Subcutaneous adipose tissue (tissue), 4 donors: ENCODE measurements around the gene PHYKPL. TPM values are rescaled to one million over a fixed set of nuclear protein-coding genes. Genes with fewer than 3 reads are reported as not detected.

ENCODE experiments used
- CTCF ChIP-seq: fragments of 450-650 bp; IDR thresholded peaks from one replicate; pipeline ENCODE4 v1.5.1; 2016; ENCODE audit warnings: low read depth, mild to moderate bottlenecking, control low read depth, antibody characterized with exemption, moderate library complexity
- total RNA-seq, 4 donors: library from RNA; depleted of rRNA; stranded (reverse); fragments of >200 nt; gene quantifications; one replicate each; pipeline ENCODE4 v1.1.0, GENCODE V29; 2016

PHYKPL gene
- 100 to 1,000 TPM in 1 of 4 donors, 10 to 100 TPM in 3; 47.8 to 102 (median 73.3) TPM for total RNA-seq

GRCh38 chr5:178232124-178232919 lies at the start of gene PHYKPL:
Gene PHYKPL, minus strand, starts transcription at chr5:178232802. Its CDS starts 252 bp downstream, at chr5:178232550.
- TF ChIP-seq CTCF: no peak

DNA sequence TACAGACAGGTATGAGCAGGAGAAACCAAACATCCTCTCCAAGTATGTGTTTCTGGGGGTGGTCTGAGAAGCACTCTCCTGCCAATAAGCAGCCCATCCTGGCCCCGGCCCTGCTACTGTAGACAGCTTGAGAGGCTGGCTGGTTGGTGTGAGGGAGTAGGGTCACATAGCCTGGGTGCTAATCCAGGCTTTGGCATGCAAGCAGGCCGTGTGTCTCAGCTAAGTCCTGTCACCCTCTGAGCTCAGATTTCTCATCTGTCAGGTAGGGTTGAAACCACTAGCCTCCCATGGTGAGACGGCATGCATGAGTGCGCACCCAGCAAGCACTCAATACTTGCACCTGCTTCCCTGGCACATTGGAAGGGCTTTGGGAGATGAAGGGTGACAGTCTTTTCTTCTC lies 49.8 kb upstream of the PHYKPL start:
- TF ChIP-seq CTCF: no peak

GRCh38 chr5:178281331-178281730 lies 48.7 kb upstream of the PHYKPL start:
- no peak for TF ChIP-seq CTCF

DNA sequence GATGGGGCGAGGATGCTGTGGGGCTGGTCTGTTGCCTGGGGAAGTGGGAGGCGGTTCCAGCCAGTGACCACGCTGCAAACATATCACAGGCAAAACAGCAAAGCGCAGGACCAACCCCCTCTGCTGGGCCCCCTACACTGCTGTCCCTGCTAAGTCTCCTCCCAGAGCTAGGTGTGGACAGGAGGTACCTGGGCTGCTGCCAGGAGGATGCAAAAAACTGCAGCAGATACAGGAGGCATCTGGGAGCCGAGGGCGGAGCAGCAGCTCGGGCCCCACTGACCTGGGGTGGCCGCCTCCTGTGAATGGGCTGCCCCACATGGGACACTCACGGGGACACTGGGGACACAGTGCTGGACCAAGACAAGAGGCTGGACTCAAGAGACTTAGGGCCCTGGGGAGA lies 48.0 kb upstream of the PHYKPL start:
- TF ChIP-seq CTCF: no peak

- TF ChIP-seq CTCF: no peak
These were observed 47.3 kb upstream of the PHYKPL start for GRCh38 chr5:178279723-178280438.

GRCh38 chr5:178279026-178279722 lies 46.6 kb upstream of the PHYKPL start:
- no peak for TF ChIP-seq CTCF
